ENCODE results near the gene ZNF345.

The ZNF345 gene

GRCh38 chr19:36850559-36851442 is at the start of gene ZNF345:
TSS of gene ZNF345 (plus strand) at chr19:36850876. CDS start at chr19:36876831, 25,955 bp downstream.
- peak; percentile 65 to 73 for DNase-seq (ENCODE audit: low read depth in 2 of 2)

GRCh38 chr19:36805364-36805763 is 45.3 kb upstream of the ZNF345 start:
- no peak for DNase-seq (ENCODE audit: low read depth in 2 of 2)

GRCh38 chr19:36807029-36807428 is 43.6 kb upstream of the ZNF345 start:
- DNase-seq (ENCODE audit: low read depth in 2 of 2): no peak

GRCh38 chr19:36819130-36819630 is 31.5 kb upstream of the ZNF345 start:
- DNase-seq (ENCODE audit: low read depth in 2 of 2): no peak

GRCh38 chr19:36821758-36822157 is 28.9 kb upstream of the ZNF345 start:
- DNase-seq (ENCODE audit: low read depth in 2 of 2): no peak

GRCh38 chr19:36833430-36833829 is 17.2 kb upstream of the ZNF345 start:
- no peak for DNase-seq (ENCODE audit: low read depth in 2 of 2)

GRCh38 chr19:36837176-36837905 is 13.3 kb upstream of the ZNF345 start:
- no peak for DNase-seq (ENCODE audit: low read depth in 2 of 2)

GRCh38 chr19:36837906-36838783 is 12.5 kb upstream of the ZNF345 start, which contains the start of gene ZNF790:
TSS of gene ZNF790 (minus strand) at chr19:36838387. CDS start at chr19:36825619, 12,768 bp downstream.
- peak; percentile 70 to 71 for DNase-seq (ENCODE audit: low read depth in 2 of 2)

GRCh38 chr19:36838784-36839324 is 11.8 kb upstream of the ZNF345 start:
- no peak for DNase-seq (ENCODE audit: low read depth in 2 of 2)

- no peak for DNase-seq (ENCODE audit: low read depth in 2 of 2)
Observed at GRCh38 chr19:36847968-36848367, 2.7 kb upstream of the ZNF345 start.

- peak; percentile 76 to 78 for DNase-seq (ENCODE audit: low read depth in 2 of 2)
Observed at GRCh38 chr19:36849701-36850558, 746 bp upstream of the ZNF345 start.

GRCh38 chr19:36851898-36852297 is 1.2 kb downstream of the ZNF345 start:
- DNase-seq (ENCODE audit: low read depth in 2 of 2): no peak

GRCh38 chr19:36876993-36877938 is 26.6 kb downstream of the ZNF345 start:
- no peak for DNase-seq (ENCODE audit: low read depth in 2 of 2)

- no peak for DNase-seq (ENCODE audit: low read depth in 2 of 2)
Observed at GRCh38 chr19:36891768-36892357, 41.2 kb downstream of the ZNF345 start.

GRCh38 chr19:36894849-36895383 is 44.2 kb downstream of the ZNF345 start:
- no peak for DNase-seq (ENCODE audit: low read depth in 2 of 2)

GRCh38 chr19:36898422-36898821 is 47.7 kb downstream of the ZNF345 start:
- no peak for DNase-seq (ENCODE audit: low read depth in 2 of 2)

- DNase-seq (ENCODE audit: low read depth in 2 of 2): peak; percentile 79 to 86
Observed at GRCh38 chr19:36915992-36916830, 65.5 kb downstream of the ZNF345 start, which contains the start of the genes ZNF568 and ZNF829. TSS of gene ZNF568 (plus strand) at chr19:36916332. CDS start at chr19:36922771, 6,439 bp downstream. TSS of gene ZNF829 (minus strand) at chr19:36916291. CDS start at chr19:36915167, 1,124 bp downstream.

Data from stimulated activated CD4-positive, alpha-beta T cell treated with anti-CD3 and anti-CD28 coated beads, Interleukin-12 subunit alpha, Interleukin-12 subunit beta, amount 100 ng/mL, for 24 hours (primary cell).